IPS-20b (cell line): ENCODE measurements around the gene NR2F2.

Experiments used
- H3K27ac ChIP-seq: one replicate; pipeline ENCODE4 v1.5.1; 2013; ENCODE audit warnings: low read length
- H3K27me3 ChIP-seq: 2 replicates; pipeline ENCODE4 v1.6.1; 2013; ENCODE audit warnings: mild to moderate bottlenecking, low read length, inconsistent platforms; ENCODE audit not compliant: insufficient read depth
- H3K36me3 ChIP-seq: 2 replicates; pipeline ENCODE4 v1.6.1; 2013; ENCODE audit warnings: low read depth, mild to moderate bottlenecking, inconsistent platforms, low read length, moderate library complexity; ENCODE audit not compliant: insufficient read depth
- H3K4me1 ChIP-seq: 2 replicates; pipeline ENCODE4 v1.6.1; 2013; ENCODE audit warnings: mild to moderate bottlenecking, control low read depth, inconsistent platforms, low read length, moderate library complexity; ENCODE audit not compliant: insufficient read depth
- H3K4me3 ChIP-seq: 2 replicates; pipeline ENCODE4 v1.5.1; 2013; ENCODE audit warnings: mild to moderate bottlenecking, low read length, inconsistent platforms
- H3K9ac ChIP-seq: 2 replicates; pipeline ENCODE4 v1.6.1; 2013; ENCODE audit warnings: low read depth, mild to moderate bottlenecking, inconsistent platforms, low read length, moderate library complexity
- H3K9me3 ChIP-seq: 2 replicates; pipeline ENCODE4 v1.6.1; 2013; ENCODE audit warnings: mild to moderate bottlenecking, low read depth, low read length, inconsistent platforms; ENCODE audit not compliant: insufficient read depth

Gene NR2F2

GRCh38 chr15:96304839-96305238 is 25.7 kb upstream of the NR2F2 start:
- H3K4me3 ChIP-seq = no peak overlapping the region
- H3K9ac ChIP-seq = no peak overlapping the region
- H3K36me3 ChIP-seq = no peaks in the 10 kb centered on the region
- H3K4me1 ChIP-seq = no peaks in the 10 kb centered on the region
- H3K27me3 ChIP-seq = no peaks in the 10 kb centered on the region
- no peaks in the 10 kb centered on the region for H3K9me3 ChIP-seq
- H3K27ac ChIP-seq = no peak overlapping the region

GRCh38 chr15:96306321-96306720 is 24.2 kb upstream of the NR2F2 start:
- Histone ChIP-seq H3K27ac (no peak overlapping the region), H3K9ac (no peak overlapping the region), H3K27me3 (no peaks in the 10 kb centered on the region), H3K9me3 (no peaks in the 10 kb centered on the region), H3K36me3 (no peaks in the 10 kb centered on the region), H3K4me3 (no peak overlapping the region), H3K4me1 (no peaks in the 10 kb centered on the region)

- no peaks in the 10 kb centered on the region for H3K27me3 ChIP-seq
- no peaks in the 10 kb centered on the region; the same call in 1 of the 2 replicates for H3K4me1 ChIP-seq
- no peaks in the 10 kb centered on the region for H3K36me3 ChIP-seq
- no peaks in the 10 kb centered on the region for H3K9me3 ChIP-seq
- H3K4me3 ChIP-seq = no peak overlapping the region
- H3K27ac ChIP-seq = no peak overlapping the region
- no peak overlapping the region for H3K9ac ChIP-seq
Measured at GRCh38 chr15:96307856-96308394, 22.6 kb upstream of the NR2F2 start.

GRCh38 chr15:96309143-96309660 is 21.3 kb upstream of the NR2F2 start:
- H3K9ac ChIP-seq = no peak overlapping the region
- no peak overlapping the region for H3K4me3 ChIP-seq
- H3K36me3 ChIP-seq = no peaks in the 10 kb centered on the region
- no peaks in the 10 kb centered on the region for H3K9me3 ChIP-seq
- no peaks in the 10 kb centered on the region; the same call in 1 of the 2 replicates for H3K4me1 ChIP-seq
- H3K27me3 ChIP-seq = no peaks in the 10 kb centered on the region
- no peak overlapping the region for H3K27ac ChIP-seq

- no peak overlapping the region for H3K9ac ChIP-seq
- H3K27ac ChIP-seq = no peak overlapping the region
- H3K9me3 ChIP-seq = no peaks in the 10 kb centered on the region
- H3K27me3 ChIP-seq = peaks cover 13% of the 10 kb centered on the region; the same call in 1 of the 2 replicates
- no peak overlapping the region for H3K4me3 ChIP-seq
- no peaks in the 10 kb centered on the region for H3K36me3 ChIP-seq
- no peaks in the 10 kb centered on the region; the same call in 1 of the 2 replicates for H3K4me1 ChIP-seq
Measured at GRCh38 chr15:96311256-96311955, 19.1 kb upstream of the NR2F2 start.

GRCh38 chr15:96311956-96312294 is 18.6 kb upstream of the NR2F2 start:
- Histone ChIP-seq H3K27ac (no peak overlapping the region), H3K4me1 (no peaks in the 10 kb centered on the region; the same call in 1 of the 2 replicates), H3K9me3 (no peaks in the 10 kb centered on the region), H3K4me3 (no peak overlapping the region), H3K9ac (no peak overlapping the region), H3K36me3 (no peaks in the 10 kb centered on the region), H3K27me3 (peaks cover 18% of the 10 kb centered on the region)

- Histone ChIP-seq H3K9ac (no peak overlapping the region), H3K4me3 (no peak overlapping the region), H3K27me3 (peaks cover 27% of the 10 kb centered on the region), H3K27ac (no peak overlapping the region), H3K36me3 (no peaks in the 10 kb centered on the region), H3K4me1 (no peaks in the 10 kb centered on the region; the same call in 1 of the 2 replicates), H3K9me3 (no peaks in the 10 kb centered on the region)
Measured at GRCh38 chr15:96312641-96313335, 17.7 kb upstream of the NR2F2 start.

- Histone ChIP-seq H3K4me1 (no peaks in the 10 kb centered on the region; the same call in 1 of the 2 replicates), H3K9me3 (no peaks in the 10 kb centered on the region), H3K36me3 (no peaks in the 10 kb centered on the region), H3K4me3 (no peak overlapping the region), H3K27me3 (peaks cover 43% of the 10 kb centered on the region), H3K9ac (no peak overlapping the region), H3K27ac (no peak overlapping the region)
Measured at GRCh38 chr15:96314518-96314917, 16.0 kb upstream of the NR2F2 start.

- Histone ChIP-seq H3K4me1 (no peaks in the 10 kb centered on the region; the same call in 1 of the 2 replicates), H3K36me3 (no peaks in the 10 kb centered on the region), H3K4me3 (no peak overlapping the region), H3K9me3 (no peaks in the 10 kb centered on the region), H3K27ac (no peak overlapping the region), H3K27me3 (peaks cover 48% of the 10 kb centered on the region), H3K9ac (no peak overlapping the region)
Measured at GRCh38 chr15:96314963-96315362, 15.5 kb upstream of the NR2F2 start.

GRCh38 chr15:96316953-96317629 is 13.4 kb upstream of the NR2F2 start:
- H3K36me3 ChIP-seq = no peaks in the 10 kb centered on the region
- no peaks in the 10 kb centered on the region for H3K9me3 ChIP-seq
- no peak overlapping the region for H3K9ac ChIP-seq
- peaks cover 69% of the 10 kb centered on the region for H3K27me3 ChIP-seq
- no peak overlapping the region for H3K4me3 ChIP-seq
- H3K4me1 ChIP-seq = peaks cover 3% of the 10 kb centered on the region; the same call in 1 of the 2 replicates
- no peak overlapping the region for H3K27ac ChIP-seq

- no peak overlapping the region for H3K27ac ChIP-seq
- no peaks in the 10 kb centered on the region for H3K36me3 ChIP-seq
- no peak overlapping the region for H3K9ac ChIP-seq
- H3K4me3 ChIP-seq = no peak overlapping the region
- H3K9me3 ChIP-seq = no peaks in the 10 kb centered on the region; the same call in 1 of the 2 replicates
- H3K4me1 ChIP-seq = peaks cover 3% of the 10 kb centered on the region; the same call in 1 of the 2 replicates
- H3K27me3 ChIP-seq = peaks cover 95% of the 10 kb centered on the region
Measured at GRCh38 chr15:96320107-96320506, 10.4 kb upstream of the NR2F2 start.
